ENCODE measurements around the gene DCST2.

- TF ChIP-seq GATA2 (IDR thresholded peaks at IDR 0.05; ENCODE audit: low read depth, low read length), result no peak
- TF ChIP-seq GATA3 (IDR thresholded peaks at IDR 0.05; ENCODE audit: low read depth, low read length), result no peak
Observed at GRCh38 chr1:155017946-155018316, 15.7 kb downstream of the DCST2 start.

All from SH-SY5Y (cell line).